H1 (cell line): Measurements from ENCODE around the gene SLC35A2. TPM values are rescaled to one million over a fixed set of nuclear protein-coding genes. Genes with fewer than 3 reads are reported as not detected.
"Not testable (repeated sequence)": the region's sequence is repeated elsewhere in the genome, so short reads cannot be mapped to it uniquely, and the experiment has no call there.

Experiments used
- CTCF ChIA-PET: fragments of 300-600 bp; sonication (Branson Sonifier 250); formaldehyde crosslinking; loops from one replicate; lab custom pipeline; 2021; ENCODE audit not compliant: partially characterized antibody; lab: Charles Lee
- POLR2A ChIA-PET: fragments of 300-600 bp; sonication (Branson Sonifier 250); formaldehyde crosslinking; loops from one replicate; lab custom pipeline; 2021; ENCODE audit warnings: inconsistent platforms; ENCODE audit not compliant: partially characterized antibody; lab: Charles Lee
- DNase-seq, 2 experiments: peaks; one replicate each; pipeline versions ENCODE4 v3.0.0 to v3.0.0-alpha.2; 2010 to 2022; ENCODE audit warnings: low spot score in 2 of 2, low read depth in 1 of 2, mixed read lengths in 1 of 2
- FAIRE-seq: peaks from 2 replicates; lab custom pipeline; 2011; peaks lifted over from hg19 to GRCh38; lab: Jason Lieb, UNC
- H2AFZ ChIP-seq: 2 replicates; pipeline ENCODE4 v1.8.1; 2012; ENCODE audit warnings: low read length, inconsistent platforms
- H2AK5ac ChIP-seq: 2 replicates; pipeline ENCODE4 v1.6.1; 2013; ENCODE audit warnings: low read depth, low read length
- H2BK120ac ChIP-seq: replicated peaks from 2 replicates; pipeline ENCODE3; 2013; ENCODE audit warnings: low read depth, low read length, inconsistent platforms
- H2BK12ac ChIP-seq: 2 replicates; pipeline ENCODE4 v1.6.1; 2013; ENCODE audit warnings: low read depth, low read length
- H2BK15ac ChIP-seq: 2 replicates; pipeline ENCODE4 v1.6.1; 2013; ENCODE audit warnings: low read length
- H2BK20ac ChIP-seq: 2 replicates; pipeline ENCODE4 v1.6.1; 2013; ENCODE audit warnings: low read length
- H2BK5ac ChIP-seq: 2 replicates; pipeline ENCODE4 v1.6.1; 2013; ENCODE audit warnings: low read depth, low read length
- H3K14ac ChIP-seq: 2 replicates; pipeline ENCODE4 v1.6.1; 2013; ENCODE audit warnings: inconsistent platforms; ENCODE audit not compliant: insufficient read length
- H3K18ac ChIP-seq: 2 replicates; pipeline ENCODE4 v1.6.1; 2013; ENCODE audit warnings: low read length; ENCODE audit errors: extremely low read depth
- H3K23ac ChIP-seq: 2 replicates; pipeline ENCODE4 v1.6.1; 2013; ENCODE audit warnings: inconsistent platforms; ENCODE audit not compliant: insufficient read length
- H3K23me2 ChIP-seq: 2 replicates; pipeline ENCODE4 v1.6.1; 2013; ENCODE audit warnings: low read depth, low read length
- H3K27ac ChIP-seq: 2 replicates; pipeline ENCODE4 v1.6.1; 2011; ENCODE audit warnings: low read depth, low read length, inconsistent platforms
- H3K27me3 ChIP-seq, 4 experiments: replicated peaks in 1 of 4; 1 replicate in 1 of 4; 2 replicates in 3 of 4; pipeline versions ENCODE4 v1.6.1 to v1.8.1; 2011 to 2013; ENCODE audit warnings: low read length in 3 of 4, mild to moderate bottlenecking in 3 of 4, inconsistent platforms in 2 of 4, mixed read lengths in 2 of 4, moderate library complexity in 1 of 4; ENCODE audit not compliant: control insufficient read depth in 3 of 4, insufficient read depth in 3 of 4; ENCODE audit errors: extremely low read depth in 1 of 4
- H3K36me3 ChIP-seq, 4 experiments: 2 replicates each; pipeline versions ENCODE4 v1.6.1 to v1.8.1; 2011 to 2013; ENCODE audit warnings: mild to moderate bottlenecking in 4 of 4, low read length in 3 of 4, moderate library complexity in 2 of 4, control low read depth in 1 of 4, inconsistent platforms in 1 of 4; ENCODE audit not compliant: insufficient read depth in 4 of 4, control insufficient read depth in 2 of 4
- H3K4ac ChIP-seq: replicated peaks from 2 replicates; pipeline ENCODE3; 2013; ENCODE audit warnings: low read length, low read depth, mixed read lengths, inconsistent platforms; ENCODE audit not compliant: insufficient read length
- H3K4me1 ChIP-seq, 4 experiments: replicated peaks in 1 of 4; 1 replicate in 1 of 4; 2 replicates in 3 of 4; pipeline versions ENCODE4 v1.6.1 to v1.8.1; 2011 to 2013; ENCODE audit warnings: low read length in 3 of 4, inconsistent platforms in 2 of 4, mixed read lengths in 1 of 4; ENCODE audit not compliant: insufficient read depth in 4 of 4, control insufficient read depth in 3 of 4
- H3K4me2 ChIP-seq, 2 experiments: 2 replicates each; pipeline versions ENCODE4 v1.6.1 to v1.8.1; 2011 to 2013; ENCODE audit warnings: low read depth in 2 of 2, low read length in 2 of 2, control low read depth in 1 of 2, inconsistent platforms in 1 of 2, mild to moderate bottlenecking in 1 of 2; ENCODE audit not compliant: insufficient read depth in 1 of 2
- H3K4me3 ChIP-seq, 4 experiments: fragments of 200-600, 300-600 bp in 1 of 4; sonication (generic), shearing (Covaris generic), sonication (Bioruptor Twin) in 1 of 4; 2 replicates each; pipeline versions ENCODE4 v1.5.1 to v1.8.1; 2011 to 2016; ENCODE audit warnings: low read length in 4 of 4, low read depth in 3 of 4, control low read depth in 2 of 4, inconsistent platforms in 2 of 4, mild to moderate bottlenecking in 2 of 4, mixed read lengths in 1 of 4, moderate library complexity in 1 of 4; ENCODE audit not compliant: insufficient read depth in 2 of 4; ENCODE audit errors: extremely low read depth in 1 of 4
- H3K56ac ChIP-seq: replicated peaks from 2 replicates; pipeline ENCODE3; 2013; ENCODE audit warnings: low read depth, mild to moderate bottlenecking, mixed read lengths, low read length, inconsistent platforms; ENCODE audit not compliant: insufficient read length
- H3K79me1 ChIP-seq: 2 replicates; pipeline ENCODE4 v1.6.1; 2013; ENCODE audit warnings: low read depth, low read length, control low read depth
- H3K79me2 ChIP-seq, 2 experiments: 2 replicates each; pipeline versions ENCODE4 v1.6.1 to v1.8.1; 2012 to 2013; ENCODE audit warnings: low read length in 2 of 2, mild to moderate bottlenecking in 2 of 2, inconsistent platforms in 1 of 2; ENCODE audit not compliant: insufficient read depth in 2 of 2, control insufficient read depth in 1 of 2
- H3K9ac ChIP-seq, 4 experiments: replicated peaks in 1 of 4; 1 replicate in 1 of 4; 2 replicates in 3 of 4; pipeline versions ENCODE4 v1.6.1 to v1.8.1; 2011 to 2013; ENCODE audit warnings: low read depth in 3 of 4, low read length in 3 of 4, control low read depth in 2 of 4, mild to moderate bottlenecking in 2 of 4, moderate library complexity in 2 of 4, inconsistent platforms in 1 of 4; ENCODE audit errors: extremely low read depth in 1 of 4
- H3K9me3 ChIP-seq, 2 experiments: 2 replicates each; pipeline versions ENCODE4 v1.6.1 to v1.8.1; 2012 to 2013; ENCODE audit warnings: mild to moderate bottlenecking in 2 of 2, moderate library complexity in 2 of 2, control low read depth in 1 of 2, inconsistent platforms in 1 of 2, low read depth in 1 of 2, low read length in 1 of 2, mixed read lengths in 1 of 2; ENCODE audit not compliant: insufficient read depth in 2 of 2
- H4K20me1 ChIP-seq, 2 experiments: replicated peaks in 1 of 2; 2 replicates each; pipeline versions ENCODE3 to v1.8.1; 2011 to 2013; ENCODE audit warnings: inconsistent platforms in 2 of 2, low read length in 2 of 2, mild to moderate bottlenecking in 1 of 2; ENCODE audit not compliant: insufficient read depth in 2 of 2, control insufficient read depth in 1 of 2
- H4K5ac ChIP-seq: 2 replicates; pipeline ENCODE4 v1.6.1; 2013; ENCODE audit warnings: low read length, low read depth, mixed read lengths, inconsistent platforms; ENCODE audit not compliant: insufficient read length
- H4K8ac ChIP-seq: 2 replicates; pipeline ENCODE4 v1.8.0; 2013; ENCODE audit warnings: mild to moderate bottlenecking, moderate library complexity, low read length, inconsistent platforms; ENCODE audit not compliant: insufficient read depth; ENCODE audit errors: extremely low read depth
- H4K91ac ChIP-seq: replicated peaks from 2 replicates; pipeline ENCODE3; 2013; ENCODE audit warnings: low read length, mixed read lengths, inconsistent platforms; ENCODE audit not compliant: insufficient read length
- WGBS, 2 experiments: shearing (Covaris generic) in 1 of 2; methylation state at CpG; one replicate each; pipeline versions ENCODE4 v1.1.6 to v1.1.7; 2013 to 2015; ENCODE audit warnings: low lambda C conversion rate in 2 of 2, mixed read lengths in 2 of 2, inconsistent platforms in 1 of 2, low coverage in 1 of 2, missing lambda C conversion rate in 1 of 2; ENCODE audit not compliant: insufficient replicate concordance in 2 of 2, insufficient coverage in 1 of 2, insufficient read length in 1 of 2; ENCODE audit errors: extremely low coverage in 1 of 2, missing lambda C conversion rate in 1 of 2; 5-methylcytosine and 5-hydroxymethylcytosine counted together
- polyA plus RNA-seq, 7 experiments: library from polyadenylated mRNA; depleted of rRNA in 3 of 7; stranded (reverse) in 5 of 7; unstranded in 2 of 7; fragments of >200 nt in 5 of 7; fragments of 200-250 nt in 2 of 7; gene quantifications; 1 replicate in 5 of 7; 2 replicates in 1 of 7; 4 replicates in 1 of 7; pipeline versions ENCODE4 v1.2.1 to v1.2.3, GENCODE V29; 2011 to 2013; ENCODE audit warnings: missing spikeins in 2 of 7, mixed read lengths in 2 of 7
- total RNA-seq: library from RNA; stranded (reverse); fragmentation: NEBNext Ultra II Directional; extraction: Animal tissue kit (Norgen Biotek cat#: 25700); gene quantifications from 2 replicates; pipeline ENCODE4 v1.2.1, GENCODE V29; 2021

Gene SLC35A2
- total and polyA plus RNA-seq, 2 of the 8 experiments (the other 6 are each of a cell fraction or from before 2014, with no cell fraction given): 21.4 to 48.3 TPM

GRCh38 chrX:48854121-48854804 lies 57.2 kb downstream of the SLC35A2 start:
- H2BK5ac ChIP-seq, H3K18ac ChIP-seq, H2BK20ac ChIP-seq, H2BK12ac ChIP-seq, H3K23me2 ChIP-seq, H3K23ac ChIP-seq, POLR2A ChIA-PET, H2AK5ac ChIP-seq, CTCF ChIA-PET, H4K5ac ChIP-seq, DNase-seq, H2AFZ ChIP-seq, H3K14ac ChIP-seq, H3K4me1 ChIP-seq, H3K79me1 ChIP-seq, H4K8ac ChIP-seq, H3K56ac ChIP-seq, H3K4me2 ChIP-seq, H3K4me3 ChIP-seq, H3K4ac ChIP-seq, H3K27me3 ChIP-seq, H2BK120ac ChIP-seq, H3K9ac ChIP-seq, H4K20me1 ChIP-seq, H3K27ac ChIP-seq, FAIRE-seq, H4K91ac ChIP-seq, H3K79me2 ChIP-seq, H3K9me3 ChIP-seq, H3K36me3 ChIP-seq, H2BK15ac ChIP-seq: not testable (repeated sequence)
- 94% methylated on average over 9 of the region's 12 CpGs; no CpG with 5 or more reads in 1 of the 2 experiments for WGBS, 2 experiments

- H4K20me1 ChIP-seq, H3K79me1 ChIP-seq, H2BK12ac ChIP-seq, H3K27ac ChIP-seq, H3K4ac ChIP-seq, H2AFZ ChIP-seq, POLR2A ChIA-PET, FAIRE-seq, H2AK5ac ChIP-seq, H2BK20ac ChIP-seq, H3K36me3 ChIP-seq, H4K8ac ChIP-seq, CTCF ChIA-PET, H3K79me2 ChIP-seq, H3K4me1 ChIP-seq, H4K5ac ChIP-seq, H3K27me3 ChIP-seq, H4K91ac ChIP-seq, H3K23me2 ChIP-seq, H3K23ac ChIP-seq, H3K14ac ChIP-seq, H3K4me2 ChIP-seq, DNase-seq, H2BK5ac ChIP-seq, H3K9me3 ChIP-seq, H3K4me3 ChIP-seq, H2BK120ac ChIP-seq, H2BK15ac ChIP-seq, H3K9ac ChIP-seq, H3K18ac ChIP-seq, H3K56ac ChIP-seq: not testable (repeated sequence)
These were observed 58.0 kb downstream of the SLC35A2 start for GRCh38 chrX:48853494-48853893.
